Fibroblast of lung (primary cell): ENCODE results near the gene LCE1A. TPM values are rescaled to one million over a fixed set of nuclear protein-coding genes. Genes with fewer than 3 reads are reported as not detected.

Experiments
- DNase-seq, 2 donors: peaks; one replicate each; pipeline versions ENCODE4 v3.0.0 to v3.0.0-alpha.2; 2010; ENCODE audit warnings: low read depth in 2 of 2
- H2AFZ ChIP-seq: 2 replicates; pipeline ENCODE4 v1.5.1; 2012; ENCODE audit warnings: low read length, control low read depth, inconsistent platforms
- H3K27ac ChIP-seq: 2 replicates; pipeline ENCODE4 v1.5.1; 2011; ENCODE audit warnings: low read length, control low read depth; ENCODE audit not compliant: insufficient read depth
- H3K27me3 ChIP-seq: 2 replicates; pipeline ENCODE4 v1.5.1; 2011; ENCODE audit warnings: mild to moderate bottlenecking, low read length; ENCODE audit not compliant: control insufficient read depth, insufficient read depth
- H3K36me3 ChIP-seq: 2 replicates; pipeline ENCODE4 v1.5.1; 2011; ENCODE audit warnings: low read length; ENCODE audit not compliant: control insufficient read depth, insufficient read depth
- H3K4me1 ChIP-seq: 2 replicates; pipeline ENCODE4 v1.5.1; 2011; ENCODE audit warnings: low read length; ENCODE audit not compliant: control insufficient read depth, insufficient read depth; ENCODE audit errors: extremely low read depth
- H3K4me2 ChIP-seq: 2 replicates; pipeline ENCODE4 v1.5.1; 2011; ENCODE audit warnings: low read length, control low read depth; ENCODE audit not compliant: insufficient read depth; ENCODE audit errors: extremely low read depth
- H3K4me3 ChIP-seq, 4 experiments: fragments of 200-600 bp in 1 of 4; sonication (generic) in 1 of 4; replicated peaks in 1 of 4; 2 replicates each; pipeline ENCODE4 v1.5.1; 2011 to 2016; ENCODE audit warnings: low read length in 4 of 4, low read depth in 3 of 4, mild to moderate bottlenecking in 3 of 4, control low read depth in 2 of 4, inconsistent platforms in 1 of 4, mixed read lengths in 1 of 4; ENCODE audit not compliant: insufficient read depth in 1 of 4; ENCODE audit errors: control extremely low read depth in 1 of 4
- H3K79me2 ChIP-seq: 2 replicates; pipeline ENCODE4 v1.5.1; 2012; ENCODE audit warnings: mild to moderate bottlenecking, low read length, inconsistent platforms; ENCODE audit not compliant: control insufficient read depth, insufficient read depth
- H3K9ac ChIP-seq: 2 replicates; pipeline ENCODE4 v1.5.1; 2011; ENCODE audit warnings: mild to moderate bottlenecking, low read length, control low read depth; ENCODE audit not compliant: insufficient read depth
- H3K9me3 ChIP-seq: 2 replicates; pipeline ENCODE4 v1.5.1; 2012; ENCODE audit warnings: low read depth, low read length; ENCODE audit not compliant: control insufficient read depth, insufficient read depth
- H4K20me1 ChIP-seq: 2 replicates; pipeline ENCODE4 v1.5.1; 2011; ENCODE audit warnings: low read length; ENCODE audit not compliant: control insufficient read depth, insufficient read depth; ENCODE audit errors: extremely low read depth
- EZH2 ChIP-seq: IDR thresholded peaks from 2 replicates; pipeline ENCODE4 v1.5.1; 2012; ENCODE audit warnings: low read length, control low read depth, mild to moderate bottlenecking; ENCODE audit errors: missing control alignments
- polyA plus RNA-seq, 2 donors: library from polyadenylated mRNA; depleted of rRNA in 1 of 2; stranded (reverse) in 1 of 2; unstranded in 1 of 2; fragments of >200 nt; gene quantifications; 2 replicates each; pipeline ENCODE4 v1.2.1, GENCODE V29; 2011 to 2012; ENCODE audit warnings: missing spikeins in 1 of 2
- total RNA-seq: library from RNA; depleted of rRNA; stranded (reverse); fragments of >200 nt; gene quantifications from 2 replicates; pipeline ENCODE4 v1.2.1, GENCODE V29; 2014
- TF ChIP-seq, protein P1 (sequence below), 2 donors: IDR thresholded peaks in 1 of 2; conservative IDR thresholded peaks in 1 of 2; 1 replicate in 1 of 2; 2 replicates in 1 of 2; pipeline ENCODE4 v1.5.1; 2011 to 2012; ENCODE audit warnings: low read length in 2 of 2, control low read depth in 1 of 2, inconsistent platforms in 1 of 2, low read depth in 1 of 2, mild to moderate bottlenecking in 1 of 2

Gene LCE1A
- total and polyA plus RNA-seq, 2 donors (not counting 1 experiment from before 2014, with no cell fraction given): not detected

DNA sequence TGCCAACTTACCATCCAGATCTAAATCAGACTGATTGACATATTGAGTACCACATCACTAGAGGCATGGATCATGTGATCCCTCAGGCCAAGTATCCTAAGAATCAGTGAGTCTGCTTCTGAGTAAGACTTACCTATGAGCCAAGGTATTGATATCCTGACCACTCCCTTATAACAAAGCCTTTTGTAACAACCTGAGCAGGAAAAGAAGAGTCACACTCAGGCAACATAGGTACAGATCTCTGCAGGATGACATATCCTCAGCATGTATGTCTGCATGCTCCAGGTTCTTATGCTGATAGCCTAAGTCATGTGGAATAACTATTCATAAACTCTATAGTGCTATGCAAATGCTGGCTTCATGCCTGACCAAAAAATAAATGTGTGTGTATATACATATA is 2.3 kb upstream of the LCE1A start:
- H3K4me1 ChIP-seq: no peaks in the 10 kb centered on the region
- H3K4me3 ChIP-seq: no peak overlapping the region
- H3K4me2 ChIP-seq: no peak overlapping the region
- no peak for DNase-seq
- H3K36me3 ChIP-seq: no peaks in the 10 kb centered on the region
- TF ChIP-seq, protein P1, sequence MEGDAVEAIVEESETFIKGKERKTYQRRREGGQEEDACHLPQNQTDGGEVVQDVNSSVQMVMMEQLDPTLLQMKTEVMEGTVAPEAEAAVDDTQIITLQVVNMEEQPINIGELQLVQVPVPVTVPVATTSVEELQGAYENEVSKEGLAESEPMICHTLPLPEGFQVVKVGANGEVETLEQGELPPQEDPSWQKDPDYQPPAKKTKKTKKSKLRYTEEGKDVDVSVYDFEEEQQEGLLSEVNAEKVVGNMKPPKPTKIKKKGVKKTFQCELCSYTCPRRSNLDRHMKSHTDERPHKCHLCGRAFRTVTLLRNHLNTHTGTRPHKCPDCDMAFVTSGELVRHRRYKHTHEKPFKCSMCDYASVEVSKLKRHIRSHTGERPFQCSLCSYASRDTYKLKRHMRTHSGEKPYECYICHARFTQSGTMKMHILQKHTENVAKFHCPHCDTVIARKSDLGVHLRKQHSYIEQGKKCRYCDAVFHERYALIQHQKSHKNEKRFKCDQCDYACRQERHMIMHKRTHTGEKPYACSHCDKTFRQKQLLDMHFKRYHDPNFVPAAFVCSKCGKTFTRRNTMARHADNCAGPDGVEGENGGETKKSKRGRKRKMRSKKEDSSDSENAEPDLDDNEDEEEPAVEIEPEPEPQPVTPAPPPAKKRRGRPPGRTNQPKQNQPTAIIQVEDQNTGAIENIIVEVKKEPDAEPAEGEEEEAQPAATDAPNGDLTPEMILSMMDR (conservative IDR thresholded peaks at IDR 0.05 in 1 of 2, IDR thresholded peaks at IDR 0.05 in 1 of 2; ENCODE audit: low read depth in 1 of 2, low read length in 2 of 2): no peak
- TF ChIP-seq EZH2: no peak
- H3K9me3 ChIP-seq: no peaks in the 10 kb centered on the region
- H4K20me1 ChIP-seq: no peaks in the 10 kb centered on the region
- H3K27me3 ChIP-seq: peaks cover 2% of the 10 kb centered on the region
- no peak overlapping the region for H3K27ac ChIP-seq
- H3K9ac ChIP-seq: no peak overlapping the region
- no peaks in the 10 kb centered on the region for H3K79me2 ChIP-seq
- no peak overlapping the region for H2AFZ ChIP-seq

DNA sequence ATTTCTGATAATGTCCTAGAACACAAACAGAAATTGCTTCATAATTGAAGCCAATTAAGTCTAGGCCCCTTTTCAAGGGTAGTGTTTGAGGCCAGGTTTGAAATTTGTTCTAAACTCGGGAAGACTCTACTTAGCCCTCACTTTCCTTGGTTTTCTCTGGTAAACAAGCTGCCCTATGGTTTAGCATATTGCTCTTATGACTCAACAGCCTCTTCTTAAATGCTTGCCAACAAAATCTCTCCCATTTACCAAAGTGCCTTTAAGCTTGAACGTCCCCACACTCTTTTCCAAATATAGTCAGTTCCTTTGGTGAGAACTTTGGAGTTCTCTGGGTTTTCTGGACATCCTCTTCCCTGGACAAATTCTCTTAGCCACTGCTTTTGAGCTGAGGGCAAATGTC is 9.6 kb downstream of the LCE1A start:
- Histone ChIP-seq H4K20me1 (no peaks in the 10 kb centered on the region), H3K9me3 (no peaks in the 10 kb centered on the region), H3K27ac (no peak overlapping the region), H3K27me3 (no peaks in the 10 kb centered on the region), H2AFZ (no peak overlapping the region), H3K36me3 (no peaks in the 10 kb centered on the region), H3K9ac (no peak overlapping the region), H3K4me3 (no peak overlapping the region), H3K4me1 (no peaks in the 10 kb centered on the region), H3K4me2 (no peak overlapping the region), H3K79me2 (no peaks in the 10 kb centered on the region)
- TF ChIP-seq EZH2: no peak
- TF ChIP-seq, protein P1 (conservative IDR thresholded peaks at IDR 0.05 in 1 of 2, IDR thresholded peaks at IDR 0.05 in 1 of 2; ENCODE audit: low read depth in 1 of 2, low read length in 2 of 2): no peak
- no peak for DNase-seq

- Histone ChIP-seq H3K36me3 (no peaks in the 10 kb centered on the region), H4K20me1 (no peaks in the 10 kb centered on the region), H3K9ac (no peak within 1 kb of the TSS), H3K4me2 (no peak within 1 kb of the TSS), H3K79me2 (no peaks in the 10 kb centered on the region), H3K27ac (no peak within 1 kb of the TSS), H3K4me3 (no peak within 1 kb of the TSS), H3K27me3 (no peaks in the 10 kb centered on the region), H2AFZ (no peak within 1 kb of the TSS), H3K9me3 (no peaks in the 10 kb centered on the region), H3K4me1 (no peaks in the 10 kb centered on the region)
- TF ChIP-seq, protein P1 (conservative IDR thresholded peaks at IDR 0.05 in 1 of 2, IDR thresholded peaks at IDR 0.05 in 1 of 2; ENCODE audit: low read depth in 1 of 2, low read length in 2 of 2): no peak
- TF ChIP-seq EZH2: no peak
- no peak for DNase-seq
Observed at GRCh38 chr1:152842556-152842955, 15.3 kb downstream of the LCE1A start, which contains the start of gene LCE6A. LCE6A (plus strand) TSS chr1:152842856; CDS start chr1:152843521, 665 bp downstream.
